Measurements from ENCODE around the gene OLFM2.

- TF ChIP-seq ZFP3 (CRISPR knock-in tag; IDR thresholded peaks at IDR 0.05): no peak
- TF ChIP-seq TSHZ2 (CRISPR knock-in tag; IDR thresholded peaks at IDR 0.05): no peak
- TF ChIP-seq, protein P1, sequence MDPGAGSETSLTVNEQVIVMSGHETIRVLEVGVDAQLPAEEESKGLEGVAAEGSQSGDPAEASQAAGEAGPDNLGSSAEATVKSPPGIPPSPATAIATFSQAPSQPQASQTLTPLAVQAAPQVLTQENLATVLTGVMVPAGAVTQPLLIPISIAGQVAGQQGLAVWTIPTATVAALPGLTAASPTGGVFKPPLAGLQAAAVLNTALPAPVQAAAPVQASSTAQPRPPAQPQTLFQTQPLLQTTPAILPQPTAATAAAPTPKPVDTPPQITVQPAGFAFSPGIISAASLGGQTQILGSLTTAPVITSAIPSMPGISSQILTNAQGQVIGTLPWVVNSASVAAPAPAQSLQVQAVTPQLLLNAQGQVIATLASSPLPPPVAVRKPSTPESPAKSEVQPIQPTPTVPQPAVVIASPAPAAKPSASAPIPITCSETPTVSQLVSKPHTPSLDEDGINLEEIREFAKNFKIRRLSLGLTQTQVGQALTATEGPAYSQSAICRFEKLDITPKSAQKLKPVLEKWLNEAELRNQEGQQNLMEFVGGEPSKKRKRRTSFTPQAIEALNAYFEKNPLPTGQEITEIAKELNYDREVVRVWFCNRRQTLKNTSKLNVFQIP (CRISPR knock-in tag; IDR thresholded peaks at IDR 0.05; ENCODE audit: borderline replicate concordance, low read depth): no peak
- TF ChIP-seq PATZ1 (CRISPR knock-in tag; IDR thresholded peaks at IDR 0.05; ENCODE audit: borderline replicate concordance): no peak
- no peak for TF ChIP-seq GLIS3 (CRISPR knock-in tag; IDR thresholded peaks at IDR 0.05)
- no peak for TF ChIP-seq RARB (CRISPR knock-in tag; IDR thresholded peaks at IDR 0.05)
- TF ChIP-seq ARNTL (CRISPR knock-in tag; IDR thresholded peaks at IDR 0.05; ENCODE audit: borderline replicate concordance, low read depth): no peak
- TF ChIP-seq BACH2 (CRISPR knock-in tag; IDR thresholded peaks at IDR 0.05; ENCODE audit: borderline replicate concordance): no peak
- TF ChIP-seq, protein P2, sequence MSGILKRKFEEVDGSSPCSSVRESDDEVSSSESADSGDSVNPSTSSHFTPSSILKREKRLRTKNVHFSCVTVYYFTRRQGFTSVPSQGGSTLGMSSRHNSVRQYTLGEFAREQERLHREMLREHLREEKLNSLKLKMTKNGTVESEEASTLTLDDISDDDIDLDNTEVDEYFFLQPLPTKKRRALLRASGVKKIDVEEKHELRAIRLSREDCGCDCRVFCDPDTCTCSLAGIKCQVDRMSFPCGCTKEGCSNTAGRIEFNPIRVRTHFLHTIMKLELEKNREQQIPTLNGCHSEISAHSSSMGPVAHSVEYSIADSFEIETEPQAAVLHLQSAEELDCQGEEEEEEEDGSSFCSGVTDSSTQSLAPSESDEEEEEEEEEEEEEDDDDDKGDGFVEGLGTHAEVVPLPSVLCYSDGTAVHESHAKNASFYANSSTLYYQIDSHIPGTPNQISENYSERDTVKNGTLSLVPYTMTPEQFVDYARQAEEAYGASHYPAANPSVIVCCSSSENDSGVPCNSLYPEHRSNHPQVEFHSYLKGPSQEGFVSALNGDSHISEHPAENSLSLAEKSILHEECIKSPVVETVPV (CRISPR knock-in tag; IDR thresholded peaks at IDR 0.05): no peak
- no peak for TF ChIP-seq ZFP30 (CRISPR knock-in tag; IDR thresholded peaks at IDR 0.05)
- no peak for TF ChIP-seq PPARA (CRISPR knock-in tag; IDR thresholded peaks at IDR 0.05; ENCODE audit: borderline replicate concordance)
Measured at GRCh38 chr19:9875796-9876195, 60.5 kb downstream of the OLFM2 start.
